Heart left ventricle (tissue), 16 donors: ENCODE data around the gene GRIP1. TPM values are rescaled to one million over a fixed set of nuclear protein-coding genes. Genes with fewer than 3 reads are reported as not detected.

Experiments
- ATAC-seq, 4 donors: fragments of 200-7000 bp; cut with Tn5 transposase; one replicate each; pipeline ENCODE4 v1.9.1; 2020 to 2022; ENCODE audit warnings: moderate library complexity in 4 of 4, mild to moderate bottlenecking in 3 of 4, moderate number of reproducible peaks in 1 of 4
- DNase-seq, 5 donors: peaks; one replicate each; pipeline ENCODE4 v3.0.0-alpha.2; 2020
- H3K27ac ChIP-seq, 12 donors: fragments of 200-600 bp; sonication (generic) in 4 of 12; one replicate each; pipeline versions ENCODE4 v1.5.0 to v1.8.0; 2016 to 2022; ENCODE audit warnings: mild to moderate bottlenecking in 2 of 12
- H3K27me3 ChIP-seq, 9 donors: fragments of 200-600 bp; sonication (generic) in 2 of 9; one replicate each; pipeline versions ENCODE4 v1.5.1 to v1.8.0; 2016 to 2022; ENCODE audit warnings: mild to moderate bottlenecking in 3 of 9
- H3K36me3 ChIP-seq, 9 donors: fragments of 200-600 bp; sonication (generic) in 2 of 9; one replicate each; pipeline versions ENCODE4 v1.5.0 to v1.8.0; 2018 to 2022; ENCODE audit warnings: mild to moderate bottlenecking in 2 of 9
- H3K4me1 ChIP-seq, 12 donors: fragments of 200-600 bp; sonication (generic) in 4 of 12; one replicate each; pipeline versions ENCODE4 v1.5.0 to v1.8.0; 2016 to 2022; ENCODE audit warnings: mild to moderate bottlenecking in 3 of 12
- H3K4me3 ChIP-seq, 12 donors: fragments of 200-600 bp; sonication (generic) in 4 of 12; one replicate each; pipeline versions ENCODE4 v1.5.0 to v1.8.0; 2017 to 2022; ENCODE audit warnings: mild to moderate bottlenecking in 9 of 12, moderate library complexity in 4 of 12
- H3K9me3 ChIP-seq, 12 donors: fragments of 200-600 bp; sonication (generic) in 4 of 12; one replicate each; pipeline versions ENCODE4 v1.5.0 to v1.8.0; 2016 to 2022; ENCODE audit warnings: mild to moderate bottlenecking in 1 of 12
- CTCF ChIP-seq, 12 donors: fragments of 200-600 bp; sonication (generic) in 4 of 12; IDR thresholded peaks; one replicate each; pipeline versions ENCODE4 v1.5.0 to v1.8.0; 2018 to 2022; ENCODE audit warnings: antibody characterized with exemption in 12 of 12, mild to moderate bottlenecking in 5 of 12
- POLR2A ChIP-seq, 2 donors: fragments of 450-650 bp; IDR thresholded peaks; one replicate each; pipeline ENCODE4 v1.6.1; 2017; ENCODE audit warnings: antibody characterized with exemption in 2 of 2, mild to moderate bottlenecking in 2 of 2, moderate library complexity in 2 of 2
- WGBS, 4 donors: extraction: QIAGEN DNeasy Blood & Tissue Kit in 2 of 4; methylation state at CpG; one replicate each; pipeline versions ENCODE4 v1.1.5 to v1.1.7; 2013 to 2018; 5-methylcytosine and 5-hydroxymethylcytosine counted together
- intact Hi-C, 10 donors: fragments of 100-400 bp; cut with DNase I; formaldehyde crosslinking; loops; one replicate each; pipeline versions ENCODE4 v1.11.1 to v1.14.2; 2022
- polyA plus RNA-seq, 2 donors: library from polyadenylated mRNA; stranded (reverse); fragments of 200-250 nt; gene quantifications; one replicate each; pipeline ENCODE4 v1.2.3, GENCODE V29; 2013
- total RNA-seq, 9 donors: library from RNA; depleted of rRNA in 2 of 9; stranded (reverse); fragments of >200 nt in 2 of 9; fragmentation: NEBNext Ultra II Directional in 3 of 9; extraction: Animal tissue kit (Norgen Biotek cat#: 25700) in 3 of 9; gene quantifications; one replicate each; pipeline versions ENCODE4 v1.1.0 to v1.2.4, GENCODE V29; 2016 to 2023
- donor health status: ischemic (EF 13 %, LVEDD 7.1; RV severe dilation, severe dysfunction).
- donor health status: healthy with polysubstance abuse.
- donor health status: DM: no; HTN: yes; CAD: no.
- donor health status: DM: no; HTN: no; CAD: no.
- donor health status: ischemic (EF 25% LVEDD 6.9; RV normal size, moderate dysfunction).
- donor health status: ischemic (EF 25% LVEDD 5.7; RV mildly dilated, moderate dysfunction).
- donor health status: healthy.
- donor health status: DM: yes; HTN: yes; CAD: no.
- donor health status: ischemic (EF 35%, LVEDD 5.7; RV mildly dilated, moderate dysfunction).
- donor health status: nonischemic (EF 11% LVEDD 7.7; RV severe dilation, severe dysfunction).
- donor health status: DM: yes; HTN: yes; CAD: no.
- donor health status: PGD.
- donor health status: ischemic (EF 29% LVEDD 5.4; RV normal size, mild dysfunction).
- donor health status: nonischemic (EF 23%, LVEDD 6.1; RV moderate dilation, normal function).

GRIP1 gene
- total and polyA plus RNA-seq, 11 donors, result 0.30 to 8.4 (median 1.5) TPM

- H3K4me1 ChIP-seq, result no peaks in the 10 kb centered on the region
- H3K27me3 ChIP-seq, result peaks cover 0 to 5% (median 0%) of the 10 kb centered on the region in 9 donors
- H3K9me3 ChIP-seq, result no peaks in the 10 kb centered on the region
- no peaks in the 10 kb centered on the region for H3K36me3 ChIP-seq
- H3K4me3 ChIP-seq, result no peak overlapping the region
- ATAC-seq (no peak), DNase-seq (no peak)
- TF ChIP-seq CTCF (IDR thresholded peaks at IDR 0.05), result no peak
- TF ChIP-seq POLR2A (IDR thresholded peaks at IDR 0.05), result no peak
- no peak overlapping the region for H3K27ac ChIP-seq
- intact Hi-C loops, result no loop called here
Observed at GRCh38 chr12:66467932-66468331, 210.9 kb downstream of the GRIP1 start.

DNA sequence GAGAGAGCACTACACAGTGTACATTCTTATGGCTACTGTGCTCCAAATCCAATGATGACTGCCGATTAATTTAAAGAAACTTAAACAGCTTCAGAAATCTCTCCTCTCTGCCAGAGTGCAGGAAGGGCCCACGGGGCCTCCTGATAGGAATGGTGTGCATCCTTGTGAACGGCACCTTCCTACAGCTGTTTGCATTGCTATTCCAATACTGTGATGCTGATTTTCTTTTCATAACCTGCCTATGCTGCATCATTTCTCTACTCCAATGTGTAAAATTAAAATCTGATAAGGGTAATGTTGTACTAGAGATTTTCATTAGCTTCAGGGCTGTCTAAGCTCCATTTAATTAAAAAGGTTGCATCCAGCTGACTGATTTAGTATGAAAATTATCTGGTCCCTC lies 217.5 kb downstream of the GRIP1 start:
- TF ChIP-seq POLR2A (IDR thresholded peaks at IDR 0.05) (no peak), CTCF (IDR thresholded peaks at IDR 0.05) (no peak)
- no peak for ATAC-seq
- 58 to 83% (median 72%) methylated on average over 3 of the region's 3 CpGs for WGBS, 4 donors
- H3K4me3 ChIP-seq, result no peak overlapping the region
- H3K36me3 ChIP-seq, result no peaks in the 10 kb centered on the region
- peaks cover 0 to 4% (median 0%) of the 10 kb centered on the region in 9 donors for H3K27me3 ChIP-seq
- no peaks in the 10 kb centered on the region for H3K4me1 ChIP-seq
- no peak for DNase-seq
- H3K9me3 ChIP-seq, result no peaks in the 10 kb centered on the region
- intact Hi-C loops, result no loop called here
- no peak overlapping the region for H3K27ac ChIP-seq

- ATAC-seq, result no peak
- intact Hi-C loops, result no loop called here
- no peaks in the 10 kb centered on the region for H3K4me1 ChIP-seq
- TF ChIP-seq POLR2A (IDR thresholded peaks at IDR 0.05) (no peak), CTCF (IDR thresholded peaks at IDR 0.05) (no peak)
- H3K4me3 ChIP-seq, result no peak overlapping the region
- WGBS, 4 donors, result 69 to 86% (median 78%) methylated on average over 7 of the region's 7 CpGs
- H3K27me3 ChIP-seq, result peaks cover 0 to 4% (median 0%) of the 10 kb centered on the region in 9 donors
- no peaks in the 10 kb centered on the region for H3K36me3 ChIP-seq
- DNase-seq, result no peak
- no peak overlapping the region for H3K27ac ChIP-seq
- no peaks in the 10 kb centered on the region for H3K9me3 ChIP-seq
Observed at GRCh38 chr12:66459944-66460482, 218.9 kb downstream of the GRIP1 start.

DNA sequence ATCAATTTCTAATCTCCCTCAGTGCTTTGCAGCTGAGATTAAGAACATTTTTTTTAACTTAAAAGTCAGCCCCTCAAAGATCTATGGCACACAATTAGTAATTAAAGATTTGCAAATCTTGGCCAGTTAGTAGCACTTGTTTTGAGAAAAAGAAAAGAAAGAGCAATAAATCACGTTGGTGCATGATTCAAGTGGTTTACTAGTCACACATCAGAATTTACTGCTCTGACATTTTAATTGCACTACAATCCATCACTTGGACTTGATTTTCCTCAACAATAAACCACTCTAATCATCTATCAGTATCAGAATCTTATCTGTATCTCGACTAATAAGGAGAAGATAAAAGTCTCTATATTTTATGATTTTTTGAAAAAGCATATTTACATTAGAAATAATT lies 222.3 kb downstream of the GRIP1 start:
- H3K9me3 ChIP-seq, result no peaks in the 10 kb centered on the region
- intact Hi-C loops, result no loop called here
- no peak overlapping the region for H3K4me3 ChIP-seq
- no peaks in the 10 kb centered on the region for H3K4me1 ChIP-seq
- TF ChIP-seq CTCF (IDR thresholded peaks at IDR 0.05), result no peak
- TF ChIP-seq POLR2A (IDR thresholded peaks at IDR 0.05), result no peak
- H3K36me3 ChIP-seq, result no peaks in the 10 kb centered on the region
- no peak overlapping the region for H3K27ac ChIP-seq
- DNase-seq (no peak), ATAC-seq (no peak)
- peaks cover 0 to 4% (median 0%) of the 10 kb centered on the region in 9 donors for H3K27me3 ChIP-seq
- WGBS, 4 donors, result 62 to 71% (median 67%) methylated on average over 2 of the region's 2 CpGs
